Measurements from ENCODE around the gene CCT8.

- TF ChIP-seq CTCF (IDR thresholded peaks at IDR 0.05; ENCODE audit: insufficient read depth, low read length, poor library complexity, severe bottlenecking): no peak
- no peak for TF ChIP-seq EZH2phosphoT487 (conservative IDR thresholded peaks at IDR 0.05; ENCODE audit: low read length)
Observed at GRCh38 chr21:29025328-29025713, 48.1 kb downstream of the CCT8 start.
